Osteoblast (primary cell): ENCODE data around the gene TRAPPC1. TPM values are rescaled to one million over a fixed set of nuclear protein-coding genes. Genes with fewer than 3 reads are reported as not detected.
A peak's percentile ranks its signal among the peaks of the same experiment; 100 is the strongest.

Experiments
- DNase-seq: peaks from one replicate; pipeline ENCODE4 v3.0.0; 2011; ENCODE audit warnings: low spot score, mixed read lengths; ENCODE audit not compliant: insufficient read length; ENCODE audit errors: missing footprints
- H2AFZ ChIP-seq: 2 replicates; pipeline ENCODE4 v1.6.0; 2011; ENCODE audit warnings: mild to moderate bottlenecking, low read length
- H3K27ac ChIP-seq: 2 replicates; pipeline ENCODE4 v1.5.1; 2011; ENCODE audit warnings: mild to moderate bottlenecking, low read depth, low read length, moderate library complexity
- H3K27me3 ChIP-seq: 2 replicates; pipeline ENCODE4 v1.6.0; 2012; ENCODE audit warnings: mild to moderate bottlenecking, control low read depth, inconsistent platforms, low read length, moderate library complexity; ENCODE audit not compliant: insufficient read depth
- H3K36me3 ChIP-seq: 2 replicates; pipeline ENCODE4 v1.5.1; 2011; ENCODE audit warnings: mild to moderate bottlenecking, low read length, control low read depth, moderate library complexity; ENCODE audit not compliant: insufficient read depth
- H3K4me1 ChIP-seq: 2 replicates; pipeline ENCODE4 v1.5.1; 2011; ENCODE audit warnings: mild to moderate bottlenecking, low read length, control low read depth, moderate library complexity; ENCODE audit not compliant: insufficient read depth
- H3K4me2 ChIP-seq: 2 replicates; pipeline ENCODE4 v1.6.0; 2011; ENCODE audit warnings: mild to moderate bottlenecking, low read length; ENCODE audit not compliant: insufficient read depth
- H3K4me3 ChIP-seq: fragments of 200-600 bp; sonication (generic); 3 replicates; pipeline ENCODE4 v1.5.1; 2012; ENCODE audit warnings: mild to moderate bottlenecking, low read length, inconsistent platforms; ENCODE audit not compliant: insufficient read depth
- H3K79me2 ChIP-seq: 2 replicates; pipeline ENCODE4 v1.6.0; 2012; ENCODE audit warnings: mild to moderate bottlenecking, low read length, control low read depth, inconsistent platforms; ENCODE audit not compliant: insufficient read depth
- H3K9me3 ChIP-seq: 2 replicates; pipeline ENCODE4 v1.5.1; 2011; ENCODE audit warnings: low read depth, low read length, control low read depth
- H4K20me1 ChIP-seq: 2 replicates; pipeline ENCODE4 v1.6.0; 2012; ENCODE audit warnings: mild to moderate bottlenecking, low read length, control low read depth; ENCODE audit not compliant: insufficient read depth
- CTCF ChIP-seq: IDR thresholded peaks from 2 replicates; pipeline ENCODE4 v1.5.1; 2011; ENCODE audit warnings: mild to moderate bottlenecking, low read depth, low read length, moderate library complexity; ENCODE audit errors: extremely low read depth
- total RNA-seq: library from RNA; depleted of rRNA; stranded (reverse); fragments of >200 nt; gene quantifications from 2 replicates; pipeline ENCODE4 v1.2.3, GENCODE V29; 2012

TRAPPC1 gene
- total RNA-seq, 1 donor = 26.1 TPM

- peak overlapping the region; percentile 97 for H3K4me2 ChIP-seq
- H3K27ac ChIP-seq = peak overlapping the region; percentile 75
- TF ChIP-seq CTCF = no peak
- no peaks in the 10 kb centered on the region for H3K9me3 ChIP-seq
- H3K79me2 ChIP-seq = peaks cover 32% of the 10 kb centered on the region
- H3K4me3 ChIP-seq = peak overlapping the region; percentile 95
- H2AFZ ChIP-seq = peak overlapping the region; percentile 72
- H4K20me1 ChIP-seq = peaks cover 20% of the 10 kb centered on the region
- peaks cover 44% of the 10 kb centered on the region for H3K4me1 ChIP-seq
- H3K27me3 ChIP-seq = no peaks in the 10 kb centered on the region
- H3K36me3 ChIP-seq = peaks cover 28% of the 10 kb centered on the region
- DNase-seq = peak; percentile 97
These were observed 46.1 kb downstream of the TRAPPC1 start for GRCh38 chr17:7885367-7886226.

- H3K27me3 ChIP-seq = no peaks in the 10 kb centered on the region
- H4K20me1 ChIP-seq = peaks cover 18% of the 10 kb centered on the region
- TF ChIP-seq CTCF = no peak
- peak; percentile 90 for DNase-seq
- H3K36me3 ChIP-seq = peaks cover 28% of the 10 kb centered on the region
- peaks cover 27% of the 10 kb centered on the region for H3K79me2 ChIP-seq
- H3K9me3 ChIP-seq = no peaks in the 10 kb centered on the region
- H2AFZ ChIP-seq = no peak overlapping the region
- peak overlapping the region; percentile 97 for H3K4me2 ChIP-seq
- peaks cover 42% of the 10 kb centered on the region for H3K4me1 ChIP-seq
- H3K4me3 ChIP-seq = peak overlapping the region; percentile 95
- H3K27ac ChIP-seq = no peak overlapping the region
These were observed 47.0 kb downstream of the TRAPPC1 start for GRCh38 chr17:7884581-7885366.

GRCh38 chr17:7883781-7884386 is 47.9 kb downstream of the TRAPPC1 start:
- Histone ChIP-seq H2AFZ (peak overlapping the region; percentile 62), H4K20me1 (peaks cover 9% of the 10 kb centered on the region), H3K27ac (peak overlapping the region; percentile 68), H3K4me2 (peak overlapping the region; percentile 90), H3K27me3 (no peaks in the 10 kb centered on the region), H3K36me3 (peaks cover 33% of the 10 kb centered on the region), H3K9me3 (no peaks in the 10 kb centered on the region), H3K4me3 (peak overlapping the region; percentile 64), H3K79me2 (peaks cover 18% of the 10 kb centered on the region), H3K4me1 (peaks cover 33% of the 10 kb centered on the region)
- no peak for TF ChIP-seq CTCF
- peak; percentile 88 for DNase-seq
